HEK293 (cell line): Measurements from ENCODE around the gene LDLRAD2.
A peak's percentile ranks its signal among the peaks of the same experiment; 100 is the strongest.

ENCODE experiments used
- ATF2 ChIP-seq: fragments of 450-650 bp; formaldehyde crosslinking; IDR thresholded peaks from 2 replicates; pipeline ENCODE4 v1.5.1; 2016; ENCODE audit warnings: missing biosample characterization, missing genetic modification characterization, low read depth
- EGR2 ChIP-seq: fragments of 450-650 bp; formaldehyde crosslinking; IDR thresholded peaks from 2 replicates; pipeline ENCODE4 v1.5.1; 2016; ENCODE audit warnings: low read depth, missing biosample characterization, missing genetic modification characterization
- GLI4 ChIP-seq: fragments of 450-650 bp; formaldehyde crosslinking; IDR thresholded peaks from 2 replicates; pipeline ENCODE4 v1.5.1; 2016; ENCODE audit warnings: missing biosample characterization, missing genetic modification characterization
- GLIS2 ChIP-seq: fragments of 450-650 bp; formaldehyde crosslinking; IDR thresholded peaks from 2 replicates; pipeline ENCODE4 v1.5.1; 2016; ENCODE audit warnings: missing biosample characterization, missing genetic modification characterization
- KLF16 ChIP-seq: fragments of 450-650 bp; formaldehyde crosslinking; IDR thresholded peaks from 2 replicates; pipeline ENCODE4 v1.5.1; 2017; ENCODE audit warnings: missing biosample characterization, missing genetic modification characterization
- RBAK ChIP-seq: fragments of 450-650 bp; formaldehyde crosslinking; IDR thresholded peaks from 2 replicates; pipeline ENCODE4 v1.5.1; 2016; ENCODE audit warnings: missing biosample characterization, missing genetic modification characterization
- SALL2 ChIP-seq: fragments of 450-650 bp; formaldehyde crosslinking; IDR thresholded peaks from 2 replicates; pipeline ENCODE4 v1.5.0; 2017; ENCODE audit warnings: missing biosample characterization, mild to moderate bottlenecking, missing genetic modification characterization, borderline replicate concordance
- SETDB1 ChIP-seq: IDR thresholded peaks from one replicate; pipeline ENCODE4 v1.6.1; 2017; ENCODE audit warnings: mild to moderate bottlenecking, low read length, moderate library complexity, mixed read lengths; ENCODE audit not compliant: insufficient read length
- YY2 ChIP-seq: fragments of 450-650 bp; formaldehyde crosslinking; IDR thresholded peaks from 2 replicates; pipeline ENCODE4 v1.5.1; 2016; ENCODE audit warnings: missing biosample characterization, missing genetic modification characterization
- ZBTB17 ChIP-seq: fragments of 450-650 bp; formaldehyde crosslinking; IDR thresholded peaks from 2 replicates; pipeline ENCODE4 v1.5.1; 2016; ENCODE audit warnings: missing biosample characterization, missing genetic modification characterization
- ZBTB44 ChIP-seq: fragments of 450-650 bp; IDR thresholded peaks from 2 replicates; pipeline ENCODE4 v1.5.1; 2018; ENCODE audit warnings: missing biosample characterization, mild to moderate bottlenecking, missing genetic modification characterization
- ZFP69B ChIP-seq: fragments of 450-650 bp; formaldehyde crosslinking; IDR thresholded peaks from 2 replicates; pipeline ENCODE4 v1.5.1; 2016; ENCODE audit warnings: missing biosample characterization, missing genetic modification characterization
- ZNF132 ChIP-seq: fragments of 450-650 bp; formaldehyde crosslinking; IDR thresholded peaks from 2 replicates; pipeline ENCODE4 v1.5.1; 2017; ENCODE audit warnings: missing biosample characterization, missing genetic modification characterization, borderline replicate concordance
- ZNF138 ChIP-seq: fragments of 450-650 bp; formaldehyde crosslinking; IDR thresholded peaks from 2 replicates; pipeline ENCODE4 v1.5.1; 2016; ENCODE audit warnings: missing biosample characterization, missing genetic modification characterization, borderline replicate concordance
- ZNF146 ChIP-seq: fragments of 450-650 bp; formaldehyde crosslinking; IDR thresholded peaks from 2 replicates; pipeline ENCODE4 v1.5.1; 2016; ENCODE audit warnings: missing biosample characterization, missing genetic modification characterization
- ZNF23 ChIP-seq: fragments of 450-650 bp; formaldehyde crosslinking; IDR thresholded peaks from 2 replicates; pipeline ENCODE4 v1.5.1; 2016; ENCODE audit warnings: missing biosample characterization, missing genetic modification characterization, borderline replicate concordance
- ZNF239 ChIP-seq: fragments of 450-650 bp; formaldehyde crosslinking; IDR thresholded peaks from 2 replicates; pipeline ENCODE4 v1.5.1; 2016; ENCODE audit warnings: missing biosample characterization, missing genetic modification characterization
- ZNF280D ChIP-seq: fragments of 450-650 bp; formaldehyde crosslinking; IDR thresholded peaks from 2 replicates; pipeline ENCODE4 v1.5.1; 2016; ENCODE audit warnings: missing biosample characterization, missing genetic modification characterization
- ZNF292 ChIP-seq: fragments of 450-650 bp; formaldehyde crosslinking; IDR thresholded peaks from 2 replicates; pipeline ENCODE4 v1.5.1; 2016; ENCODE audit warnings: low read depth, missing biosample characterization, missing genetic modification characterization, borderline replicate concordance
- ZNF324 ChIP-seq: fragments of 450-650 bp; formaldehyde crosslinking; IDR thresholded peaks from 2 replicates; pipeline ENCODE4 v1.5.1; 2016; ENCODE audit warnings: missing biosample characterization, missing genetic modification characterization
- ZNF335 ChIP-seq: fragments of 450-650 bp; formaldehyde crosslinking; conservative IDR thresholded peaks from 2 replicates; pipeline ENCODE4 v1.5.1; 2016; ENCODE audit warnings: missing biosample characterization, missing genetic modification characterization
- ZNF449 ChIP-seq: fragments of 450-650 bp; formaldehyde crosslinking; IDR thresholded peaks from 2 replicates; pipeline ENCODE4 v1.5.1; 2017; ENCODE audit warnings: missing biosample characterization, mild to moderate bottlenecking, missing genetic modification characterization, moderate library complexity
- ZNF514 ChIP-seq: fragments of 450-650 bp; formaldehyde crosslinking; IDR thresholded peaks from 2 replicates; pipeline ENCODE4 v1.5.1; 2016; ENCODE audit warnings: missing biosample characterization, missing genetic modification characterization
- ZNF558 ChIP-seq: fragments of 450-650 bp; formaldehyde crosslinking; IDR thresholded peaks from 2 replicates; pipeline ENCODE4 v1.5.1; 2016; ENCODE audit warnings: missing biosample characterization, missing genetic modification characterization
- ZNF639 ChIP-seq: fragments of 450-650 bp; formaldehyde crosslinking; IDR thresholded peaks from 2 replicates; pipeline ENCODE4 v1.5.1; 2016; ENCODE audit warnings: missing biosample characterization, missing genetic modification characterization
- ZNF645 ChIP-seq: fragments of 450-650 bp; formaldehyde crosslinking; IDR thresholded peaks from 2 replicates; pipeline ENCODE4; 2016; ENCODE audit warnings: missing biosample characterization, missing genetic modification characterization
- ZNF660 ChIP-seq: fragments of 450-650 bp; IDR thresholded peaks from 2 replicates; pipeline ENCODE4 v1.5.1; 2018; ENCODE audit warnings: missing biosample characterization, mild to moderate bottlenecking, missing genetic modification characterization
- ZNF701 ChIP-seq: fragments of 450-650 bp; formaldehyde crosslinking; IDR thresholded peaks from 2 replicates; pipeline ENCODE4 v1.5.1; 2016; ENCODE audit warnings: missing biosample characterization, missing genetic modification characterization
- ZNF792 ChIP-seq: fragments of 450-650 bp; formaldehyde crosslinking; IDR thresholded peaks from 2 replicates; pipeline ENCODE4 v1.5.1; 2016; ENCODE audit warnings: missing biosample characterization, missing genetic modification characterization

The LDLRAD2 gene

GRCh38 chr1:21782349-21782867 lies 29.7 kb upstream of the LDLRAD2 start (continued):
- no peak for TF ChIP-seq ZNF449 (tag by site-specific recombination)
- TF ChIP-seq ZNF138, result no peak
- TF ChIP-seq ZNF239 (tag by site-specific recombination), result 0 out of 2 replicates have a peak, but pooled peaks have one; percentile 54
- no peak for TF ChIP-seq ZNF645 (tag by site-specific recombination)
- TF ChIP-seq ZNF792 (tag by site-specific recombination), result peak; percentile 16; the same call in 1 of the 2 replicates
- no peak for TF ChIP-seq ZBTB44 (tag by site-specific recombination)
- TF ChIP-seq KLF16 (tag by site-specific recombination), result no peak
- no peak for TF ChIP-seq GLI4 (tag by site-specific recombination)
- peak; percentile 49 for TF ChIP-seq ZNF335
- no peak for TF ChIP-seq YY2 (tag by site-specific recombination)
- no peak for TF ChIP-seq EGR2
- no peak for TF ChIP-seq ZNF280D
- TF ChIP-seq ZNF324, result no peak
- no peak for TF ChIP-seq ZNF292
- peak; percentile 82 for TF ChIP-seq ATF2
- no peak for TF ChIP-seq ZNF701 (tag by site-specific recombination)
- no peak for TF ChIP-seq ZNF23 (tag by site-specific recombination)
- no peak for TF ChIP-seq GLIS2
- no peak for TF ChIP-seq SETDB1
- TF ChIP-seq ZBTB17, result 0 out of 2 replicates have a peak, but pooled peaks have one; percentile 47
- TF ChIP-seq ZNF660 (tag by site-specific recombination), result no peak
- 0 out of 2 replicates have a peak, but pooled peaks have one; percentile 11 for TF ChIP-seq ZNF639 (tag by site-specific recombination)
- TF ChIP-seq ZNF514 (tag by site-specific recombination), result no peak
- 0 out of 2 replicates have a peak, but pooled peaks have one; percentile 2 for TF ChIP-seq ZNF146 (tag by site-specific recombination)
- no peak for TF ChIP-seq RBAK (tag by site-specific recombination)
- no peak for TF ChIP-seq SALL2 (tag by site-specific recombination)
- no peak for TF ChIP-seq ZNF132
- TF ChIP-seq ZNF558 (tag by site-specific recombination), result no peak
- no peak for TF ChIP-seq ZFP69B (tag by site-specific recombination)
